ENCODE measurements around the gene SH3RF3.

SH3RF3 gene

GRCh38 chr2:109312902-109313301, 183.9 kb downstream of the SH3RF3 start:
- TF ChIP-seq SNAI2 (CRISPR knock-in tag; IDR thresholded peaks at IDR 0.05) (no peak), ISL1 (CRISPR knock-in tag; IDR thresholded peaks at IDR 0.05) (no peak), ZFP30 (CRISPR knock-in tag; IDR thresholded peaks at IDR 0.05) (no peak), ZFP3 (CRISPR knock-in tag; IDR thresholded peaks at IDR 0.05) (no peak), ZNF70 (CRISPR knock-in tag; IDR thresholded peaks at IDR 0.05) (no peak)
- no peak for ATAC-seq

- no peak for TF ChIP-seq ZNF70 (CRISPR knock-in tag; IDR thresholded peaks at IDR 0.05)
- TF ChIP-seq ZNF8 (CRISPR knock-in tag; IDR thresholded peaks at IDR 0.05): no peak
- TF ChIP-seq ZFP30 (CRISPR knock-in tag; IDR thresholded peaks at IDR 0.05): no peak
- no peak for TF ChIP-seq CSDC2 (CRISPR knock-in tag; IDR thresholded peaks at IDR 0.05)
- TF ChIP-seq TSHZ2 (CRISPR knock-in tag; IDR thresholded peaks at IDR 0.05): no peak
- TF ChIP-seq ISL1 (CRISPR knock-in tag; IDR thresholded peaks at IDR 0.05): no peak
- TF ChIP-seq PPARA (CRISPR knock-in tag; IDR thresholded peaks at IDR 0.05; ENCODE audit: borderline replicate concordance): no peak
- TF ChIP-seq BACH2 (CRISPR knock-in tag; IDR thresholded peaks at IDR 0.05; ENCODE audit: borderline replicate concordance): no peak
- no peak for TF ChIP-seq ZC3H10 (CRISPR knock-in tag; IDR thresholded peaks at IDR 0.05)
- TF ChIP-seq TOX (CRISPR knock-in tag; IDR thresholded peaks at IDR 0.05; ENCODE audit: borderline replicate concordance): no peak
- TF ChIP-seq POU6F1 (CRISPR knock-in tag; IDR thresholded peaks at IDR 0.05; ENCODE audit: borderline replicate concordance, low read depth): no peak
- TF ChIP-seq PATZ1 (CRISPR knock-in tag; IDR thresholded peaks at IDR 0.05; ENCODE audit: borderline replicate concordance): no peak
- TF ChIP-seq CSRNP3 (CRISPR knock-in tag; IDR thresholded peaks at IDR 0.05): no peak
- TF ChIP-seq RARB (CRISPR knock-in tag; IDR thresholded peaks at IDR 0.05): no peak
- no peak for TF ChIP-seq OSR1 (CRISPR knock-in tag; IDR thresholded peaks at IDR 0.05)
- ATAC-seq: no peak
Measured at GRCh38 chr2:109313343-109313742, 184.3 kb downstream of the SH3RF3 start.

GRCh38 chr2:109316091-109316490, 187.1 kb downstream of the SH3RF3 start:
- ATAC-seq: no peak
- TF ChIP-seq ZNF70 (CRISPR knock-in tag; IDR thresholded peaks at IDR 0.05) (no peak), ARNTL (CRISPR knock-in tag; IDR thresholded peaks at IDR 0.05; ENCODE audit: borderline replicate concordance, low read depth) (no peak), ZC3H10 (CRISPR knock-in tag; IDR thresholded peaks at IDR 0.05) (no peak), ISL1 (CRISPR knock-in tag; IDR thresholded peaks at IDR 0.05) (no peak)

- TF ChIP-seq OSR1 (CRISPR knock-in tag; IDR thresholded peaks at IDR 0.05): no peak
- TF ChIP-seq CREB5 (CRISPR knock-in tag; IDR thresholded peaks at IDR 0.05; ENCODE audit: low read depth): no peak
- no peak for TF ChIP-seq CSRNP3 (CRISPR knock-in tag; IDR thresholded peaks at IDR 0.05)
- TF ChIP-seq ZFP30 (CRISPR knock-in tag; IDR thresholded peaks at IDR 0.05): no peak
- no peak for TF ChIP-seq ESRRG (CRISPR knock-in tag; IDR thresholded peaks at IDR 0.05)
- no peak for TF ChIP-seq POU6F1 (CRISPR knock-in tag; IDR thresholded peaks at IDR 0.05; ENCODE audit: borderline replicate concordance, low read depth)
- no peak for TF ChIP-seq ZFP3 (CRISPR knock-in tag; IDR thresholded peaks at IDR 0.05)
- no peak for TF ChIP-seq TCF4 (CRISPR knock-in tag; IDR thresholded peaks at IDR 0.05; ENCODE audit: borderline replicate concordance)
- TF ChIP-seq PPARA (CRISPR knock-in tag; IDR thresholded peaks at IDR 0.05; ENCODE audit: borderline replicate concordance): no peak
- TF ChIP-seq GLIS3 (CRISPR knock-in tag; IDR thresholded peaks at IDR 0.05): no peak
- ATAC-seq: no peak
Measured at GRCh38 chr2:109317471-109318095, 188.6 kb downstream of the SH3RF3 start.

Data from SK-N-SH treated with all-trans-retinoic acid at 6 μM for 48 hours (cell line).